NCI-H128 (cell line): ENCODE results near the gene MMRN2.

Source experiments
- DNase-seq: peaks from one replicate; lab custom pipeline; 2025; ENCODE audit not compliant: unreplicated experiment; lab: John Stamatoyannopoulos, UW

MMRN2 gene

DNA sequence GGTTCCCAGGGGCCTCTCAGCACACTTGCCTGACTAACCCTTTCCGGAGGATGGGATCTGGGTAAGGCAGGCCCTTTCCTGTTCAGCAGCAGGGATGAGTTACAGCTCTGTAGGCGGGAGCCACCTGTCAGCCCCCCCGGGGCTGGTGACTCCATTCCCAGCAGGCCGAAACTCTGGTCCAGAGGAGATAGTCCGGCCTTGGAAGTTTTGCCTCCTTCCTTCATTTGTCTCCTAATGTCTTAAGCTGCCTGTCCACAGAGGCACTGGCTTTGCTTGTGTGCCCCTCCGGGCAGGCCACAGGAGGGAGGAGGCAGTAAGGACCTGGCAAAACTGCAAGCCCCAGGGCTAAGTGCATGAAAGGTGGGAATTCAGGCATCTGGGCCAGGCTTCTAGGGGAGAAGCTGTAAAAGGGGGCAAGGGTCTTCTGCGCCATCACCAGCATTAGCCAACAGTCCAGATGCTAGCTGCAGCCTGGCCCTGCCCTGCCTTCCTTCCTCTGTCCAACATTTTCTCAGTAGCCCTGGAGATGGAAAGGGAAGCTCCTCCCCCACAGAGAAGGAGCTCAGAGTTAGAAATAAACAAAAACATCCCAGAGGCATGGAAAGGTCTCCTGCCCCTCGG is 12.1 kb upstream of the MMRN2 start:
- DNase-seq = no peak

DNA sequence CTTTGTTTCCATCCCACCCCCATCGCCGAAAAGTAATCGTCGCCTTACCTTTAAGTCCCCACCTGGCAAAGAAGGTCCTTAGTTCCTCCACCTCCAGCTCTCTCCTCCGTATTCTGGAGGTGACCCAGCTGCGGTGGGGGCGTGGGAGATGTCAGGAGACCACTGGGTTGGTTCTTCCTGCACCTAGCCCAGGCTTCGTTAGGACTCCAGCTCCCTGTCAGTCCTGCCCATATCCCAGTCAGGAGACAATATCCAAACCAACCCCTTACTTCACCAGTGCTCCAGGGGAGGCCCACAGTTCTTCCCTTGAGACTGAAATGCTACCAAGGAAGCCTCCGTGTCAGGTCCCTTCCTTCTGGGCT is 11.6 kb upstream of the MMRN2 start:
- DNase-seq = no peak

DNA sequence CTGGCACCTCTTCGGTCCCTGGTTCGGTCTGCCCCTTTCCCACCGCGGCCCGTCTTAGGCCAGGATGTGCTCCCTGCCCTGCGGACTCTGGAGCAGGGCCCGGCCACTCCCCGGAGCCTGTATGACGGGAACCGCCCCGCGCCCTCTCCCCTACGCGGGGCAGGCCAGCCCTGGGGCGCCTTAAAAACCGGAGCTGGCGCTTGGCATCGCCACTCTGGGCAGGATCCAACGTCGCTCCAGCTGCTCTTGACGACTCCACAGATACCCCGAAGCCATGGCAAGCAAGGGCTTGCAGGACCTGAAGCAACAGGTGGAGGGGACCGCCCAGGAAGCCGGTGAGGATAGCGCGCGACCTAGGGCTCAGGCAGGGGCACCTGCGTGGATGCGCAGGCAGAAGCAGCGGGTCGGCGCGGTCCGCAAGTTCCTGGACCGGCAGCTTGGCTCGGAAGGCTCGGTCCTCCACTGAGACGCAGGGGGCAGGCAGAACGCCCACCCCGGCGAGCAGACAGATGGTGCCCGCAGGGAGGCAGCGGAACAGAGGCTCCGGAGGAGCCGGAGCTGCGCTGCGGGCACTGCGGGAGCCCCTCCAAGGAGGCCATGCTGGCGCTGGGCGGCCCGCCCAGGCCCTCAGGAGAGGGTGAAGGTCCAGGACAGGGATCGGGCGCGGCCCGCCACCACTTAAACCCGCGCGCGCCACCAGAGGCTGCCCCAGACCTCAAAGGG is 11.0 kb upstream of the MMRN2 start, which contains the start of gene ADIRF:
Gene ADIRF, plus strand, starts transcription at position 212 of the 723 bp plus-strand sequence. Its CDS starts 63 bp downstream, at position 275.
- DNase-seq = no peak

DNA sequence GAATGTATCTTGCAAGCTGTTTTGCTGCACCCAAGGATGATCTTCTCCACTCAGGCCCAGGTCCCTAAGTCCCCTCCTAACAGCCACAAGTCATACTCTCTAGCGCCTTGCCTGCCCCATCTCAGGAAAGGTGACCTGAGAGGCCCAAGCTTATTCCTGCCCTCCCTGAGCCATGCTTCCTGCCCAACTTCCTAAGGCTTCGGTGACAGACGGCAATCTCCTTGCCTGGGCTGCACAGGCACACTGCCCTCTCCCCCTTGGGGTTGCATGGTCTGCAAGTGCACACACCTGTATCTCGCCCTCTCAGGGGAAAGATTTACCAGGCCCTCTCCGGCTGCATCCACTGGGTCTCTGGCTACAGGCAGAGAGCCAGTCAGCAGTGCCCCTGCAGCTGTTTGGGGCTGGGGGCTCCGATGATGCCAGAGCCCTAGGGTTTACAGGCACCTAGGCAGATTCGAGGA is 10.1 kb upstream of the MMRN2 start:
- no peak for DNase-seq

- no peak for DNase-seq
These were observed 8.7 kb upstream of the MMRN2 start for GRCh38 chr10:86965986-86966654.

DNA sequence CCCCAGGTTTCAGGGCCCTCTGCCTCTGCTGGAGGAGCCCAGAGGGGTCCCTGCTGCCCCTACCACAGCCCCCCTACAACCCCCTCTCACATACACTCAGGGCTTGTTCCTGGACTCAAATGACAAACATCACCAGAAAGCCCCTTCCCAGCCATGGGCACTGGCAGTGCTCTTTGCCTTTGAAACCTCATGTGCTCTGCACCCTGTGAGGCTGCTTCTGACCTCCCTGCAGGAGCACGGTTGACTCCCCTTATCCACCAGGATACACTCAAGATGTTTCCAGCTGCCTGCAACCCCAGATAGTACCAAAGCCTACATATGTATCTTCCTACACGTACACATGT is 7.4 kb upstream of the MMRN2 start:
- DNase-seq = no peak

DNA sequence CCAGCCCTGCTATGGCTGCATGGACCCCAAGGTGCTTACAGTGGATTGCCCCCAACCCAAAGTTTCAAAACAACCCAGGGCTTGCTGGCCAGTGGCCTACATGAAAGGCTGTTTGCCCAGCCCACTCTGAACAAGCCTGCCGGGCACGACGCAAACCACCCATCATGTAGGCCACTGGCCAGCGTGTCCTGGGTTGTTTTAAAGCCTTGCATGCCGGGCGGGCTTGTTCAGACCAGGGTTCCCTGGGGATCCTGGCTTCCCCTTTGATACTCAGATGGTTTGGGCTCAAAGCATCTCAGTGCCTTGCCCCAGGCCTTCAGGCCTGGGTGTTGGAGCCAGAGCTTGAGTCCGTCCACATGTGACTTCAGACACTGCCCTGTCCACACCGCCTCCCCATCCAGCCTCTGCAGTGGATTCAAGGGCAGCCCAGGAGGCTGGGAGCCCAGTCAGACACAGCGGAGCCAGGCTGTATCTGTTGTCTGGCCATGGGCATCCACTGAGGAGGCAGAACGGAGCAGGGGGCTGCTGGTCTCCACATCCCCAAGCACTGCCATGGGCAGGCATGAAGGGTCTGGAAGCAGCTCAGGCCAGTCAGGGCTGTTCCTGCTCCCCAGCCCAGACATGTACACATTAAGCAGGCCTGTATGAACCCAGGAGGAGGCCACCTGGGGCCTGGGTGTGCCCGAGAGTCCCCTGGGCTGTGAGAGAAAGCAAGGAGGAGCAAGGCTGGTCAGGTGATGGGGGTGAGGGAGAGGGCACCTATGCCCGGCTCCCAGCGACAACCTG is 6.8 kb upstream of the MMRN2 start:
- no peak for DNase-seq

- no peak for DNase-seq
These were observed 6.0 kb upstream of the MMRN2 start for GRCh38 chr10:86963341-86963919.

- no peak for DNase-seq
These were observed 5.5 kb upstream of the MMRN2 start for GRCh38 chr10:86962981-86963310.

GRCh38 chr10:86962136-86962980 is 4.9 kb upstream of the MMRN2 start:
- no peak for DNase-seq

GRCh38 chr10:86961481-86962091 is 4.2 kb upstream of the MMRN2 start:
- no peak for DNase-seq

DNA sequence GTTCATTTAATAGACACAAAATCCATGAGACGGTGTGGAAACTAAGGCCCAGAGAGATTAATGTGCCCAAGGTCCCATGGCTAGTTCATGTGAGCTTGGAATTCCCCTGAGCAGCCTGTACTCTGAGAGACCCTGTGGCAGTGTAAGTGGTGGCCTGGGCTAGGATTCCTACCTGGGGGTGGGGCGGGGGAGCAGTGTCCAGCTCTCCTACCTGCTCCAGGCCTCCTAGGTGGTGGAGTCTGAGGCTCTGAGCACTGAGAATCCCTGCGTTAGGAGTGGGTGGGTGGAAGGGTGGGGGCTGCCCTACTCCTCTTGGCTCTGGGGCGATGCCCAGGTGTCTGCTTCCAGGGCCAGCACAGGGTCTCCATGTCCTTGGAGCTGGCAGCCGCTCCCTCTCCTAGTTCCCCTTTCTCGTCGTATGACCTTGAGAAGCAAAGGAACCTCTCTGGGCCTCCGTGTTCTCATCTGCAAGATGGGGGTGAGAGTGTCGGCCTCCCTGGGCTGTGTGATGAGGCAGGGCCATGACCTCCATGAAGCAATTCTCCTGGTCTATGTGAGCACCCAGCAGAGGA is 3.5 kb upstream of the MMRN2 start:
- no peak for DNase-seq

DNA sequence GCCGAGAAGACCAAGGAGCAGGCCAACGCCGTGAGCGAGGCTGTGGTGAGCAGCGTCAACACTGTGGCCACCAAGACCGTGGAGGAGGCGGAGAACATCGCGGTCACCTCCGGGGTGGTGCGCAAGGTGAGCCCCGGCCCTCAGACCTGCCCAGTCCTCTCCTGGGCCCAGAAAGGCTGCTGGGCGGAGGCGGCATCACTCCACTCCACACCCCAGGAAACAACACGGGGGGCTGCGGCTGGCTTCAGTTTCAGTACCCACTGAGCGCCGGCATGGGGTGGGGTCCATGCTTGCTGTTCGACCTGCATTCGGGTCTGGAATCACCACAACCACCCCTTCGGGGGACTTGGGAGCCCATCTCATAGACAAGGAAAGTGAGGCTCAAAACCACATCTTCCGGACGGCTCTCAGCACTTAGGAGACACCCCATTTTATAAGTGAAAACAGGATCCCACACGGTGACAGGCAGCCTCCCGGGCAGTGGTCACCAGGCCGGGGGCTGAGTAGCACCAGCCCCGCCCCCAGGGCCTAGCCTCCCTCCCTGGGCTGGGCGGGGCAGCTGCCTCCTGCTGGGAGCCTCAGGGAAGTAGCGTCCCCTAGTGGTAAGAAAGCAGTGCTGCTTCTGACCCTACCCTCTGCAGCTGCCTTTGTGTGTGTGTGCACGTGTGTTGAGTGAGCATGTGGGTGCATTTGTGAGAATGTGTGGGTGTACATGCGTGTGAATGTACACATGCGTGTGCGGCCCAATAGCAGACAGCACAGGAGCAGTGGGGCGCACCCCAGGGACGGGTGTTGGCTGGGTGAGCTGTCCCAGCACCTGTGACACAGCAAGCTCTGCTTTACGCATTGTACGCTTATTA is 2.8 kb upstream of the MMRN2 start:
- DNase-seq = no peak

DNA sequence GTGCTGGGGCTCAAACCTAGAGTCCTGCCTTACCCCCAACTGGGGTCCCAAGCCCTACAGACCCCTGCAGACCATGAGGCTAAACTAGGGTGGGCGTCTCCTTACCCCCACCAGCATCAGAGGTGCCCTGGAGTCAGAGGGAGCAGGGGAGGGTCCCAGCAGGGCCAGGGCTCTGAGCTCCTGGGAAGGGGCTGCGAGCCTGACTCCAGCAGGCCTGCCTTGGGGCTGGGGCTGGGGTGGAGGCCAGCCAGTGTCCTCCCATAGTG is 2.3 kb upstream of the MMRN2 start:
- DNase-seq = no peak

DNA sequence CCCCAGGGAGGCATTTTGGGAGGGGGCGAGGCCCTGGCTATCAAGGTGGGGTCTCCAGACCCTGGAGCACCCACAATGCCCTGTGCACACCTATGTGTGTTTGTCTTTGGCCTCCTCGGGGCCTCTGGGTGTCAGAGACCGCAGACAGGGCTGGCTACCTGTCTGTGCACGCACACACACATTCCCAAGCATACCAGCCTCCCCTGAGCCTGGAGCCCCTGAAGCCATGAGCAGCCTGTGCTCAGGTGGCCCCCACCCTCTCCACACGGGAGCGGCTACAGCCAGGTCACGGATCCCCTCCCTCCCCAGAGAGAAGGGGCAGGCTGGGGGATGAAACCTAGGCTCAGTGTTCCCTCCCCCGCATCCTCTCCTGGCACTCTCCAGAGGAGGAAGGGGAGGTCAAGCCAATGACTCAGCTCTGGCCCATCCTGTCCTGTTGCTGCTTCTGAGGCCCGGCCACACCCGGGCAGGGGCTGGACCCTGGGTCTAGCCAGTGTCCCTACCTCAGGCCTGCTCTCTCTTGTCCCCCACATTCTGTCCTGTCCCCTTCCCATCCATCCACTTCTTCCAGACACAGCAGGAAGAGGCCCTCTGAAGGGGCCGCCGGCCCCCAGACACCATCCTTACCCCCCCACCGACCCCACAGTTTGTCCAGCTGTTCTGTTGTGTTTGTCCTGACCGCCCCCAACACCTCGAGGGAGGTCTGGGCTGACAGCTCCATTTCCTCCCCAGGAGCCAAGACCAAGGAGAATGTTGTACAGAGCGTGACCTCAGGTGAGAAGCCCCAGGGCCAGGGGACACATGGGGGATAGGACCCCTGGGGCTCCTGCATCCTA is 1.7 kb upstream of the MMRN2 start:
- DNase-seq = no peak

GRCh38 chr10:86958116-86958900 is 893 bp upstream of the MMRN2 start, which contains the start of gene SNCG:
Gene SNCG, plus strand, starts transcription at chr10:86958599. Its CDS starts 99 bp downstream, at chr10:86958698.
- no peak for DNase-seq

GRCh38 chr10:86956848-86957448 is 467 bp downstream of the MMRN2 start:
- DNase-seq = no peak
